ENCODE measurements around the gene TRIM54.

TRIM54 gene

DNA sequence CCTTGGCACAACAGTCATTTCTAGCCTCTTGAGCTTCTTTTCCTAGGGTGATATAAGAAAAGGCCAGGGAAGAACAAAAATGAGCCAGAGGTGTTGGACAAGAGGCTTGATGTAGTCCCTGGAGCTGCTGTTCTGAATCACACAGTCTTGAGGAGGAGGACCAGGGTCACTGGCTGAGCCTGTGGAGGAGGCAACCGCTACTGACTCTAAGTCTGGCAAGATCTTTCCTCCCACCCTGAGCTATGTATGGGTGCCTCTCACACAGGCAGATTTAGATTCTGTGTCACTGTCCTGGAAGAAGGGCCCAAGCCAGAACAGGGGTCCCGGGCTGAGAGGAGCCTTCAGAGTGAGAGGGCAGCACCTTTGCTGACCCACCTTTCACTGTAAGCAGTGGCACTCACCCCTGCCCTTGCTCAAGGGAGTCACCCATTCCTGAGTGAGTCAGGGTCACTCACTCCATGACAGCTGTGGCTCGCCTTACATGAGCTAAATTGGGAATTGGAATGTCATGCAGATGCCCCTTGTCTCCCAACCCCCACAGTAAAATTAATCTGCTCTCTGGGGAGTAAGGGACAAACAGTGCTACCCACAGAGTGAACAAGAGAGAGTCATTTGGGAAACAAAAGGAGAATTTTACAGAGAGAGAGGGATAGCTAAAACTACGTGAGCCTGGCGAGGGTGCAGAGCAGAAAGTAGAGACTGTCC, at the start of gene TRIM54:
TSS of gene TRIM54 (plus strand) at position 575 of the 705 bp plus-strand sequence. CDS start 303 bp downstream, outside the sequence.
- TF ChIP-seq CTCF (conservative IDR thresholded peaks at IDR 0.05; ENCODE audit: low read depth): no peak
- CTCF ChIA-PET: interaction anchor here (0.5 to 4.0 kb wide), 5 partner anchors 9 to 183 kb away, joined by 3 to 36 read pairs (median 13); no protein-coding TSS in a partner anchor
- DNase-seq (ENCODE audit: low spot score): no peak
- POLR2A ChIA-PET (ENCODE audit: low non-redundant PET): no interaction called here
- H3K27ac ChIP-seq: no peak within 1 kb of the TSS

DNA sequence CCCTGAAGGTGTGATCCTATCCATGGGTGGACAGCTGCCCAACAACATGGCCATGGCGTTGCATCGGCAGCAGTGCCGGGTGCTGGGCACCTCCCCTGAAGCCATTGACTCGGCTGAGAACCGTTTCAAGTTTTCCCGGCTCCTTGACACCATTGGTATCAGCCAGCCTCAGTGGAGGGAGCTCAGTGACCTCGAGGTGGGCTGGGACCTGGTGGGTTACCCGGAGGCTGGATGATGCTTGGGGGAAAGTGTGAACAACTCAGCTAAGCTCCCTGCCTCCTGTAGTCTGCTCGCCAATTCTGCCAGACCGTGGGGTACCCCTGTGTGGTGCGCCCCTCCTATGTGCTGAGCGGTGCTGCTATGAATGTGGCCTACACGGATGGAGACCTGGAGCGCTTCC, 48.9 kb upstream of the TRIM54 start:
- POLR2A ChIA-PET (ENCODE audit: low non-redundant PET): no interaction called here
- TF ChIP-seq CTCF (conservative IDR thresholded peaks at IDR 0.05; ENCODE audit: low read depth): no peak
- no peak for DNase-seq (ENCODE audit: low spot score)
- CTCF ChIA-PET: no interaction called here
- no peak overlapping the region for H3K27ac ChIP-seq

DNA sequence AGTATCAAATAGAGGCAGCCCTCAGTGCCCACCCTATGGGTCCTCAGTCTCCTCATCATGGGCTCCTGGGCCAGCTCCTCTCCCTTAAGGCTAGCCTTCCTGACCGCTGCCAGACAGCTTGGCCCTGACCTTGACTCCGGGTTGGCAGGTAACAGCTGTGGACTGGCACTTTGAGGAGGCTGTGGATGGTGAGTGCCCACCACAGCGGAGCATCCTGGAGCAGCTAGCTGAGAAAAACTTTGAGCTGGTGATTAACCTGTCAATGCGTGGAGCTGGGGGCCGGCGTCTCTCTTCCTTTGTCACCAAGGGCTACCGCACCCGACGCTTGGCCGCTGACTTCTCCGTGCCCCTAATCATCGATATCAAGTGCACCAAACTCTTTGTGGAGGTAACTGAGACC, 46.1 kb upstream of the TRIM54 start:
- no peak for DNase-seq (ENCODE audit: low spot score)
- TF ChIP-seq CTCF (conservative IDR thresholded peaks at IDR 0.05; ENCODE audit: low read depth): no peak
- POLR2A ChIA-PET (ENCODE audit: low non-redundant PET): no interaction called here
- CTCF ChIA-PET: interaction anchor here (0.6 to 1.7 kb wide), 4 partner anchors 44 to 469 kb away, joined by 3 to 6 read pairs (median 4); partner anchors contain the start of gene GTF3C2
- no peak overlapping the region for H3K27ac ChIP-seq

- ChIA-PET CTCF (interaction anchor here (0.7 to 1.1 kb wide), 3 partner anchors 43 to 120 kb away, joined by 3 to 4 read pairs (median 3); partner anchors contain the start of gene GTF3C2), POLR2A (ENCODE audit: low non-redundant PET) (no interaction called here)
- H3K27ac ChIP-seq: no peak overlapping the region
These were observed 45.6 kb upstream of the TRIM54 start for GRCh38 chr2:27236626-27237025.

DNA sequence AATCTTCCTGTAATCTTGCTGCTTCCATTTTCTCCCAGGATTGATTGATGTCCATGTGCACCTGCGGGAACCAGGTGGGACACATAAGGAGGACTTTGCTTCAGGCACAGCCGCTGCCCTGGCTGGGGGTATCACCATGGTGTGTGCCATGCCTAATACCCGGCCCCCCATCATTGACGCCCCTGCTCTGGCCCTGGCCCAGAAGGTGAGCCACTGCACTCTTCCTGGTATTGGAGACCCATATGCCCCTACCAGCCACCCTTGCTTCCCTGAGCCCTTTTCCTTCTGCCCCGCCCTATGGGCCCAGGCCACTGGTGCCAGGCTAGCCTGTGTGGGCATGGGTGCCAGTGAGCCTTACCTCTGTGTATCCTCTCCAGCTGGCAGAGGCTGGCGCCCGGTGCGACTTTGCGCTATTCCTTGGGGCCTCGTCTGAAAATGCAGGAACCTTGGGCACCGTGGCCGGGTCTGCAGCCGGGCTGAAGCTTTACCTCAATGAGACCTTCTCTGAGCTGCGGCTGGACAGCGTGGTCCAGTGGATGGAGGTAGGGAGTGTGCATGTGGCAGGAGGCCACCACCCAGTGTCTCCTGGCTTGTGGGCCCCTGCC, 44.8 kb upstream of the TRIM54 start:
- CTCF ChIA-PET: interaction anchor here (0.8 kb wide), 1 partner anchor 42 kb away, joined by 4 read pairs; no protein-coding TSS in a partner anchor
- POLR2A ChIA-PET (ENCODE audit: low non-redundant PET): no interaction called here
- DNase-seq (ENCODE audit: low spot score): no peak
- H3K27ac ChIP-seq: no peak overlapping the region
- TF ChIP-seq CTCF (conservative IDR thresholded peaks at IDR 0.05; ENCODE audit: low read depth): no peak

More at GRCh38 chr2:27236626-27237025, 45.6 kb upstream of the TRIM54 start:
- no peak for DNase-seq (ENCODE audit: low spot score)
- TF ChIP-seq CTCF (conservative IDR thresholded peaks at IDR 0.05; ENCODE audit: low read depth): no peak

DNA sequence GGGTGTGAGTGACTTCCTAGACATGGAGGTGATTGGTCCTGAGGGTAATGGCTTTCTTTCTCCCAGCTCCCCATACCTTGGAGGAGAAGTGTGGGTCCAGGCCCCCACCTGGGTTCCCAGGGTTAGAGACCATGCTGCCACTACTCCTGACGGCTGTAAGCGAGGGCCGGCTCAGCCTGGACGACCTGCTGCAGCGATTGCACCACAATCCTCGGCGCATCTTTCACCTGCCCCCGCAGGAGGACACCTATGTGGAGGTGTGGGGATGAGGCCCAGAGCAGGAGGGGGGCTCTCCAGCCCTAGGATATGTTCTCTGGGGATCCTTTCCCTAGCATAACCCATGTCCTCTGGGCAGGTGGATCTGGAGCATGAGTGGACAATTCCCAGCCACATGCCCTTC, 43.3 kb upstream of the TRIM54 start:
- no peak overlapping the region for H3K27ac ChIP-seq
- POLR2A ChIA-PET (ENCODE audit: low non-redundant PET): no interaction called here
- no peak for TF ChIP-seq CTCF (conservative IDR thresholded peaks at IDR 0.05; ENCODE audit: low read depth)
- CTCF ChIA-PET: interaction anchor here (1.2 kb wide), 1 partner anchor 69 kb away, joined by 4 read pairs; no protein-coding TSS in a partner anchor
- no peak for DNase-seq (ENCODE audit: low spot score)

Measured in RWPE1 (cell line).